IMR-90 (cell line): ENCODE results near the gene NKAIN2. TPM values are rescaled to one million over a fixed set of nuclear protein-coding genes. Genes with fewer than 3 reads are reported as not detected.

Source experiments
- ATAC-seq: fragments of 200-7000 bp; cut with Tn5 transposase; 2 replicates; pipeline ENCODE4 v1.9.1; 2020; ENCODE audit warnings: low read depth, mild to moderate bottlenecking, moderate library complexity
- BruUV-seq: library from RNA; stranded (reverse); fragments of 400-500 nt; replicated peaks from 2 replicates; lab custom pipeline; 2021; lab: Mats Ljungman, UMichigan
- CTCF ChIA-PET: fragments of 300-600 bp; formaldehyde crosslinking; extraction: SDS; loops from one replicate; lab custom pipeline; 2021; ENCODE audit warnings: antibody characterized with exemption; lab: Yijun Ruan, JAX
- POLR2A ChIA-PET: fragments of 300-600 bp; sonication (Branson Sonifier 250); formaldehyde crosslinking; loops from one replicate; lab custom pipeline; 2022; ENCODE audit warnings: antibody characterized with exemption; ENCODE audit not compliant: unreplicated experiment; lab: Charles Lee
- DNase-seq: peaks from one replicate; pipeline ENCODE4 v3.0.0; 2013
- H2AFZ ChIP-seq: replicated peaks from 2 replicates; pipeline ENCODE3; 2013; ENCODE audit warnings: low read length, mild to moderate bottlenecking; ENCODE audit not compliant: poor library complexity
- H2AK5ac ChIP-seq: 2 replicates; pipeline ENCODE4 v1.6.1; 2013; ENCODE audit warnings: low read depth, low read length, inconsistent platforms
- H2AK9ac ChIP-seq: replicated peaks from 2 replicates; pipeline ENCODE3; 2013; ENCODE audit warnings: mild to moderate bottlenecking, low read depth, low read length, moderate library complexity; ENCODE audit not compliant: poor library complexity
- H2BK120ac ChIP-seq: 2 replicates; pipeline ENCODE4 v1.6.1; 2013; ENCODE audit warnings: low read depth, low read length, inconsistent platforms
- H2BK15ac ChIP-seq: 3 replicates; pipeline ENCODE4 v1.6.1; 2013; ENCODE audit warnings: low read depth, low read length, inconsistent platforms
- H2BK20ac ChIP-seq: 2 replicates; pipeline ENCODE4 v1.6.1; 2013; ENCODE audit warnings: low read depth, mild to moderate bottlenecking, inconsistent platforms, low read length, moderate library complexity
- H2BK5ac ChIP-seq: 2 replicates; pipeline ENCODE4 v1.6.1; 2013; ENCODE audit warnings: mild to moderate bottlenecking, low read depth, low read length, inconsistent platforms; ENCODE audit not compliant: poor library complexity, severe bottlenecking
- H3K14ac ChIP-seq: replicated peaks from 2 replicates; pipeline ENCODE4 v1.6.1; 2013; ENCODE audit warnings: low read depth, low read length, inconsistent platforms
- H3K18ac ChIP-seq: 2 replicates; pipeline ENCODE4 v1.6.1; 2013; ENCODE audit warnings: low read depth, low read length, control low read depth
- H3K23ac ChIP-seq: 2 replicates; pipeline ENCODE4 v1.6.1; 2013; ENCODE audit warnings: low read depth, low read length, inconsistent platforms
- H3K27ac ChIP-seq: 2 replicates; pipeline ENCODE4 v1.5.1; 2013; ENCODE audit warnings: mild to moderate bottlenecking, control low read depth, low read length; ENCODE audit not compliant: insufficient read depth
- H3K27me3 ChIP-seq: 2 replicates; pipeline ENCODE4 v1.6.1; 2013; ENCODE audit warnings: low read length; ENCODE audit not compliant: control insufficient read depth, insufficient read depth
- H3K36me3 ChIP-seq: 2 replicates; pipeline ENCODE4 v1.6.1; 2013; ENCODE audit warnings: low read length, mixed read lengths; ENCODE audit not compliant: control insufficient read depth, insufficient read depth
- H3K4ac ChIP-seq: 2 replicates; pipeline ENCODE4 v1.6.1; 2013; ENCODE audit warnings: low read depth, low read length, inconsistent platforms
- H3K4me1 ChIP-seq: 2 replicates; pipeline ENCODE4 v1.6.1; 2013; ENCODE audit warnings: low read length, mixed read lengths; ENCODE audit not compliant: control insufficient read depth, insufficient read depth
- H3K4me2 ChIP-seq: 2 replicates; pipeline ENCODE4 v1.6.1; 2013; ENCODE audit warnings: low read depth, mild to moderate bottlenecking, control low read depth, low read length, moderate library complexity
- H3K4me3 ChIP-seq: 2 replicates; pipeline ENCODE4 v1.5.1; 2013; ENCODE audit warnings: low read depth, mild to moderate bottlenecking, control low read depth, low read length, moderate library complexity; ENCODE audit not compliant: insufficient read depth
- H3K56ac ChIP-seq: 2 replicates; pipeline ENCODE4 v1.6.1; 2013; ENCODE audit warnings: low read length, inconsistent platforms; ENCODE audit not compliant: insufficient read depth; ENCODE audit errors: extremely low read depth
- H3K79me1 ChIP-seq, 2 experiments: 2 replicates each; pipeline ENCODE4 v1.6.1; 2013; ENCODE audit warnings: low read length in 2 of 2, inconsistent platforms in 1 of 2, low read depth in 1 of 2
- H3K9ac ChIP-seq: 2 replicates; pipeline ENCODE4 v1.6.1; 2013; ENCODE audit warnings: low read depth, low read length, control low read depth
- H3K9me1 ChIP-seq: 2 replicates; pipeline ENCODE4 v1.6.1; 2013; ENCODE audit warnings: low read length, inconsistent platforms; ENCODE audit not compliant: insufficient read depth
- H3K9me3 ChIP-seq: 2 replicates; pipeline ENCODE4 v1.6.1; 2013; ENCODE audit warnings: low read length; ENCODE audit not compliant: control insufficient read depth, insufficient read depth
- H4K20me1 ChIP-seq: 2 replicates; pipeline ENCODE4 v1.6.1; 2013; ENCODE audit warnings: low read length, inconsistent platforms; ENCODE audit not compliant: insufficient read depth
- H4K5ac ChIP-seq: 2 replicates; pipeline ENCODE4 v1.6.1; 2013; ENCODE audit warnings: mild to moderate bottlenecking, low read depth, low read length, control low read depth
- H4K8ac ChIP-seq, 2 experiments: 2 replicates each; pipeline ENCODE4 v1.6.1; 2013; ENCODE audit warnings: low read depth in 2 of 2, low read length in 2 of 2, control low read depth in 1 of 2, inconsistent platforms in 1 of 2
- H4K91ac ChIP-seq: 2 replicates; pipeline ENCODE4 v1.6.1; 2013; ENCODE audit warnings: low read depth, low read length, inconsistent platforms; ENCODE audit not compliant: insufficient read depth
- BHLHE40 ChIP-seq: fragments of 150-350 bp; IDR thresholded peaks from 2 replicates; pipeline ENCODE4 v1.6.1; 2016; ENCODE audit warnings: mild to moderate bottlenecking, low read depth, low read length
- CEBPB ChIP-seq: IDR thresholded peaks from 2 replicates; pipeline ENCODE4 v1.6.1; 2012; ENCODE audit warnings: low read depth, low read length, improper control_type of control experiment
- CHD1 ChIP-seq: IDR thresholded peaks from 2 replicates; pipeline ENCODE4 v1.6.1; 2012; ENCODE audit warnings: low read depth, low read length, improper control_type of control experiment
- FOS ChIP-seq: fragments of 150-350 bp; IDR thresholded peaks from 2 replicates; pipeline ENCODE4 v1.6.1; 2016; ENCODE audit warnings: low read depth, low read length
- MAFK ChIP-seq: IDR thresholded peaks from 2 replicates; pipeline ENCODE4 v1.6.1; 2012; ENCODE audit warnings: low read depth, low read length, improper control_type of control experiment
- MAZ ChIP-seq: IDR thresholded peaks from 2 replicates; pipeline ENCODE4 v1.6.1; 2012; ENCODE audit warnings: low read depth, mild to moderate bottlenecking, low read length, improper control_type of control experiment, moderate library complexity, borderline replicate concordance
- MXI1 ChIP-seq: IDR thresholded peaks from 2 replicates; pipeline ENCODE4 v1.6.1; 2012; ENCODE audit warnings: low read depth, mild to moderate bottlenecking, low read length, moderate library complexity, borderline replicate concordance
- NFE2L2 ChIP-seq: fragments of 150-350 bp; IDR thresholded peaks from 2 replicates; pipeline ENCODE4 v1.6.1; 2016; ENCODE audit warnings: low read depth, mild to moderate bottlenecking, low read length
- POLR2A ChIP-seq: IDR thresholded peaks from 2 replicates; pipeline ENCODE4 v1.6.1; 2012; ENCODE audit warnings: mild to moderate bottlenecking, low read depth, low read length
- RAD21 ChIP-seq: IDR thresholded peaks from 2 replicates; pipeline ENCODE4 v1.6.1; 2012; ENCODE audit warnings: low read length, improper control_type of control experiment
- RCOR1 ChIP-seq: IDR thresholded peaks from 2 replicates; pipeline ENCODE4 v1.6.1; 2012; ENCODE audit warnings: mild to moderate bottlenecking, low read length, improper control_type of control experiment; ENCODE audit not compliant: insufficient replicate concordance
- RFX5 ChIP-seq: IDR thresholded peaks from 2 replicates; pipeline ENCODE4 v1.8.0; 2012; ENCODE audit warnings: low read depth, mild to moderate bottlenecking, low read length, moderate library complexity
- SMC3 ChIP-seq: fragments of 150-350 bp; IDR thresholded peaks from 2 replicates; pipeline ENCODE4 v1.6.1; 2016; ENCODE audit warnings: low read depth, mild to moderate bottlenecking, antibody characterized with exemption, low read length, moderate library complexity
- WGBS, 2 experiments: methylation state at CpG; one replicate each; pipeline versions ENCODE4 v1.1.5 to v1.1.7; 2013; ENCODE audit warnings: missing lambda C conversion rate in 2 of 2; ENCODE audit not compliant: insufficient read length in 1 of 2; ENCODE audit errors: extremely low coverage in 2 of 2; 5-methylcytosine and 5-hydroxymethylcytosine counted together
- dilution Hi-C: fragments of 300-500 bp; cut with HindIII; formaldehyde crosslinking; loops from one replicate; pipeline ENCODE4 v1.14.3; 2018; ENCODE audit warnings: low sequenced_read_pairs; ENCODE audit not compliant: unreplicated experiment
- in situ Hi-C: fragments of 300-500 bp; cut with MboI; formaldehyde crosslinking; loops from 3 replicates; pipeline ENCODE4 v1.14.3; 2019; ENCODE audit warnings: low sequenced_read_pairs, inconsistent platforms, mixed read lengths
- intact Hi-C: fragments of 100-400 bp; cut with micrococcal nuclease; formaldehyde crosslinking; loops from 2 replicates; pipeline ENCODE4 v1.10.0; 2022
- polyA plus RNA-seq, 3 experiments: library from polyadenylated mRNA; depleted of rRNA; stranded (reverse); fragments of >200 nt; gene quantifications; 2 replicates each; pipeline ENCODE4 v1.2.3, GENCODE V29; 2012; ENCODE audit warnings: low replicate concordance in 1 of 3
- total RNA-seq: library from RNA; depleted of rRNA; stranded (reverse); fragments of >200 nt; gene quantifications from 2 replicates; pipeline ENCODE4 v1.2.3, GENCODE V29; 2012
- TF ChIP-seq, protein P1 (sequence below): fragments of 150-350 bp; IDR thresholded peaks from 2 replicates; pipeline ENCODE4 v1.6.1; 2017; ENCODE audit warnings: mild to moderate bottlenecking, antibody characterized with exemption, low read length, low read depth
- TF ChIP-seq, protein P2 (sequence below): conservative IDR thresholded peaks from 2 replicates; pipeline ENCODE4 v1.5.1; 2012; ENCODE audit warnings: mild to moderate bottlenecking, low read depth, low read length, improper control_type of control experiment
- TF ChIP-seq, protein P3 (sequence below): fragments of 150-350 bp; IDR thresholded peaks from 2 replicates; pipeline ENCODE4 v1.6.1; 2016; ENCODE audit warnings: low read depth, mild to moderate bottlenecking, low read length, moderate library complexity, borderline replicate concordance

Gene NKAIN2
- total and polyA plus RNA-seq, 2 of the 4 experiments (the other 2 are of a cell fraction) = not detected

GRCh38 chr6:124535299-124535698 is 731.6 kb downstream of the NKAIN2 start:
- in situ Hi-C loops (no loop called here), dilution Hi-C loops (no loop called here), intact Hi-C loops (no loop called here)
- Histone ChIP-seq H2BK5ac (no peak overlapping the region), H2AFZ (no peak overlapping the region), H3K4ac (no peak overlapping the region), H3K79me1 (no peaks in the 10 kb centered on the region), H3K27me3 (no peaks in the 10 kb centered on the region), H3K23ac (no peak overlapping the region), H2AK5ac (no peak overlapping the region), H3K9me3 (no peaks in the 10 kb centered on the region), H3K27ac (no peak overlapping the region), H3K9ac (no peak overlapping the region), H4K20me1 (no peaks in the 10 kb centered on the region), H4K5ac (no peak overlapping the region), H3K14ac (no peak overlapping the region), H2BK120ac (no peak overlapping the region), H3K18ac (no peak overlapping the region), H3K56ac (no peak overlapping the region), H2AK9ac (no peak overlapping the region), H2BK20ac (no peak overlapping the region), H3K4me1 (no peaks in the 10 kb centered on the region), H3K4me2 (no peak overlapping the region), H4K8ac (no peak overlapping the region), H3K4me3 (no peak overlapping the region), H4K91ac (no peak overlapping the region), H3K9me1 (no peaks in the 10 kb centered on the region), H2BK15ac (no peak overlapping the region), H3K36me3 (no peaks in the 10 kb centered on the region)
- POLR2A ChIA-PET = no interaction called here
- CTCF ChIA-PET = no interaction called here
- WGBS, 2 experiments = no CpG with 5 or more reads among the region's 1 CpG
- no peak for TF ChIP-seq MAZ
- TF ChIP-seq RAD21 = no peak
- TF ChIP-seq CHD1 = no peak
- no peak for TF ChIP-seq RFX5
- TF ChIP-seq, protein P1, sequence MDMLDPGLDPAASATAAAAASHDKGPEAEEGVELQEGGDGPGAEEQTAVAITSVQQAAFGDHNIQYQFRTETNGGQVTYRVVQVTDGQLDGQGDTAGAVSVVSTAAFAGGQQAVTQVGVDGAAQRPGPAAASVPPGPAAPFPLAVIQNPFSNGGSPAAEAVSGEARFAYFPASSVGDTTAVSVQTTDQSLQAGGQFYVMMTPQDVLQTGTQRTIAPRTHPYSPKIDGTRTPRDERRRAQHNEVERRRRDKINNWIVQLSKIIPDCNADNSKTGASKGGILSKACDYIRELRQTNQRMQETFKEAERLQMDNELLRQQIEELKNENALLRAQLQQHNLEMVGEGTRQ = no peak
- no peak for TF ChIP-seq NFE2L2
- no peak for TF ChIP-seq RCOR1
- no peak for TF ChIP-seq CEBPB
- TF ChIP-seq, protein P2, sequence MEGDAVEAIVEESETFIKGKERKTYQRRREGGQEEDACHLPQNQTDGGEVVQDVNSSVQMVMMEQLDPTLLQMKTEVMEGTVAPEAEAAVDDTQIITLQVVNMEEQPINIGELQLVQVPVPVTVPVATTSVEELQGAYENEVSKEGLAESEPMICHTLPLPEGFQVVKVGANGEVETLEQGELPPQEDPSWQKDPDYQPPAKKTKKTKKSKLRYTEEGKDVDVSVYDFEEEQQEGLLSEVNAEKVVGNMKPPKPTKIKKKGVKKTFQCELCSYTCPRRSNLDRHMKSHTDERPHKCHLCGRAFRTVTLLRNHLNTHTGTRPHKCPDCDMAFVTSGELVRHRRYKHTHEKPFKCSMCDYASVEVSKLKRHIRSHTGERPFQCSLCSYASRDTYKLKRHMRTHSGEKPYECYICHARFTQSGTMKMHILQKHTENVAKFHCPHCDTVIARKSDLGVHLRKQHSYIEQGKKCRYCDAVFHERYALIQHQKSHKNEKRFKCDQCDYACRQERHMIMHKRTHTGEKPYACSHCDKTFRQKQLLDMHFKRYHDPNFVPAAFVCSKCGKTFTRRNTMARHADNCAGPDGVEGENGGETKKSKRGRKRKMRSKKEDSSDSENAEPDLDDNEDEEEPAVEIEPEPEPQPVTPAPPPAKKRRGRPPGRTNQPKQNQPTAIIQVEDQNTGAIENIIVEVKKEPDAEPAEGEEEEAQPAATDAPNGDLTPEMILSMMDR = no peak
- TF ChIP-seq FOS = no peak
- no peak for TF ChIP-seq BHLHE40
- TF ChIP-seq MXI1 = no peak
- TF ChIP-seq POLR2A = no peak
- TF ChIP-seq SMC3 = no peak
- TF ChIP-seq MAFK = no peak
- TF ChIP-seq, protein P3, sequence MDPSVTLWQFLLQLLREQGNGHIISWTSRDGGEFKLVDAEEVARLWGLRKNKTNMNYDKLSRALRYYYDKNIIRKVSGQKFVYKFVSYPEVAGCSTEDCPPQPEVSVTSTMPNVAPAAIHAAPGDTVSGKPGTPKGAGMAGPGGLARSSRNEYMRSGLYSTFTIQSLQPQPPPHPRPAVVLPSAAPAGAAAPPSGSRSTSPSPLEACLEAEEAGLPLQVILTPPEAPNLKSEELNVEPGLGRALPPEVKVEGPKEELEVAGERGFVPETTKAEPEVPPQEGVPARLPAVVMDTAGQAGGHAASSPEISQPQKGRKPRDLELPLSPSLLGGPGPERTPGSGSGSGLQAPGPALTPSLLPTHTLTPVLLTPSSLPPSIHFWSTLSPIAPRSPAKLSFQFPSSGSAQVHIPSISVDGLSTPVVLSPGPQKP = no peak
- no peak for DNase-seq
- no peak for ATAC-seq
- no TSS peak for BruUV-seq
